Neural crest cell (in vitro differentiated cells): ENCODE data around the gene LAMB4. TPM values are rescaled to one million over a fixed set of nuclear protein-coding genes. Genes with fewer than 3 reads are reported as not detected.
A peak's percentile ranks its signal among the peaks of the same experiment; 100 is the strongest.

Experiments used
- DNase-seq: peaks from one replicate; pipeline ENCODE4 v3.0.0; 2021; ENCODE audit warnings: low read depth, mixed read lengths, low spot score
- H3K27ac Mint-ChIP-seq: one replicate; pipeline ENCODE4 v1.8.0; 2021; ENCODE audit warnings: mild to moderate bottlenecking, mixed read lengths; ENCODE audit not compliant: unreplicated experiment
- H3K27me3 Mint-ChIP-seq: 2 replicates; pipeline ENCODE4 v1.8.0; 2021; ENCODE audit warnings: low read depth, mild to moderate bottlenecking, mixed read lengths
- H3K36me3 Mint-ChIP-seq: 2 replicates; pipeline ENCODE4 v1.8.0; 2021; ENCODE audit warnings: low read depth, mild to moderate bottlenecking, mixed read lengths
- H3K4me1 Mint-ChIP-seq: 2 replicates; pipeline ENCODE4 v1.8.0; 2021; ENCODE audit warnings: mixed read lengths
- H3K4me3 Mint-ChIP-seq: one replicate; pipeline ENCODE4 v1.8.0; 2021; ENCODE audit warnings: mild to moderate bottlenecking, mixed read lengths
- H3K9me3 Mint-ChIP-seq: 2 replicates; pipeline ENCODE4 v1.8.0; 2021; ENCODE audit warnings: mixed read lengths
- CTCF ChIP-seq: fragments of 200-600 bp; sonication (generic); conservative IDR thresholded peaks from 2 replicates; pipeline ENCODE4 v1.5.0; 2021; ENCODE audit warnings: antibody characterized with exemption, mild to moderate bottlenecking
- total RNA-seq: library from RNA; stranded (reverse); gene quantifications from 2 replicates; pipeline ENCODE4 v1.2.1, GENCODE V29; 2021

The LAMB4 gene
- total RNA-seq, 1 donor from 2014 or later: 0.16 TPM

GRCh38 chr7:108118959-108119358 is 11.2 kb downstream of the LAMB4 start:
- Mint-ChIP-seq H3K36me3 (no peaks in the 10 kb centered on the region), H3K9me3 (no peaks in the 10 kb centered on the region), H3K4me3 (no peak overlapping the region), H3K27me3 (no peaks in the 10 kb centered on the region), H3K4me1 (no peaks in the 10 kb centered on the region), H3K27ac (no peak overlapping the region)
- DNase-seq: no peak
- TF ChIP-seq CTCF: peak; percentile 43

- no peaks in the 10 kb centered on the region for H3K27me3 Mint-ChIP-seq
- H3K9me3 Mint-ChIP-seq: peaks cover 2% of the 10 kb centered on the region
- no peak for DNase-seq
- no peak overlapping the region for H3K4me3 Mint-ChIP-seq
- no peaks in the 10 kb centered on the region for H3K36me3 Mint-ChIP-seq
- peak; percentile 62 for TF ChIP-seq CTCF
- no peak overlapping the region for H3K27ac Mint-ChIP-seq
- H3K4me1 Mint-ChIP-seq: no peaks in the 10 kb centered on the region
These were observed 15.9 kb downstream of the LAMB4 start for GRCh38 chr7:108114117-108114841.

GRCh38 chr7:108112683-108113082 is 17.5 kb downstream of the LAMB4 start:
- no peak overlapping the region for H3K4me3 Mint-ChIP-seq
- no peaks in the 10 kb centered on the region for H3K4me1 Mint-ChIP-seq
- TF ChIP-seq CTCF: no peak
- no peak overlapping the region for H3K27ac Mint-ChIP-seq
- no peak for DNase-seq
- peaks cover 2% of the 10 kb centered on the region for H3K9me3 Mint-ChIP-seq
- no peaks in the 10 kb centered on the region for H3K27me3 Mint-ChIP-seq
- no peaks in the 10 kb centered on the region for H3K36me3 Mint-ChIP-seq

- Mint-ChIP-seq H3K27ac (no peak overlapping the region), H3K4me1 (no peaks in the 10 kb centered on the region), H3K27me3 (no peaks in the 10 kb centered on the region), H3K4me3 (no peak overlapping the region), H3K36me3 (no peaks in the 10 kb centered on the region), H3K9me3 (peaks cover 2% of the 10 kb centered on the region)
- DNase-seq: no peak
- TF ChIP-seq CTCF: peak; percentile 50
These were observed 20.8 kb downstream of the LAMB4 start for GRCh38 chr7:108109221-108109908.

- H3K27ac Mint-ChIP-seq: peak overlapping the region; percentile 50
- no peak for TF ChIP-seq CTCF
- H3K9me3 Mint-ChIP-seq: peaks cover 2% of the 10 kb centered on the region
- no peaks in the 10 kb centered on the region for H3K36me3 Mint-ChIP-seq
- H3K4me3 Mint-ChIP-seq: no peak overlapping the region
- H3K27me3 Mint-ChIP-seq: no peaks in the 10 kb centered on the region
- no peak for DNase-seq
- H3K4me1 Mint-ChIP-seq: no peaks in the 10 kb centered on the region
These were observed 22.0 kb downstream of the LAMB4 start for GRCh38 chr7:108108131-108108530.
